Kidney epithelial cell (primary cell): ENCODE measurements around the gene PCNT. TPM values are rescaled to one million over a fixed set of nuclear protein-coding genes. Genes with fewer than 3 reads are reported as not detected.

Experiments
- DNase-seq: peaks from one replicate; pipeline ENCODE4 v3.0.0-alpha.2; 2010; ENCODE audit warnings: low read depth
- H3K27me3 ChIP-seq: 2 replicates; pipeline ENCODE4 v1.6.0; 2011; ENCODE audit warnings: low read length; ENCODE audit not compliant: control insufficient read depth, insufficient read depth
- H3K36me3 ChIP-seq: 2 replicates; pipeline ENCODE4 v1.5.1; 2011; ENCODE audit warnings: low read length; ENCODE audit not compliant: control insufficient read depth, insufficient read depth
- H3K4me3 ChIP-seq: 2 replicates; pipeline ENCODE4 v1.5.1; 2011; ENCODE audit warnings: low read depth, mild to moderate bottlenecking, control low read depth, low read length
- total RNA-seq: library from RNA; depleted of rRNA; stranded (reverse); fragments of >200 nt; gene quantifications from 2 replicates; pipeline ENCODE4 v1.2.3, GENCODE V29; 2015
- TF ChIP-seq, protein P1 (sequence below): IDR thresholded peaks from 2 replicates; pipeline ENCODE4 v1.5.1; 2011; ENCODE audit warnings: mild to moderate bottlenecking, moderate library complexity, low read length, control low read depth, inconsistent platforms; ENCODE audit not compliant: insufficient read depth, poor library complexity, severe bottlenecking

Gene PCNT
- total RNA-seq, 1 donor from 2014 or later = 22.2 TPM

DNA sequence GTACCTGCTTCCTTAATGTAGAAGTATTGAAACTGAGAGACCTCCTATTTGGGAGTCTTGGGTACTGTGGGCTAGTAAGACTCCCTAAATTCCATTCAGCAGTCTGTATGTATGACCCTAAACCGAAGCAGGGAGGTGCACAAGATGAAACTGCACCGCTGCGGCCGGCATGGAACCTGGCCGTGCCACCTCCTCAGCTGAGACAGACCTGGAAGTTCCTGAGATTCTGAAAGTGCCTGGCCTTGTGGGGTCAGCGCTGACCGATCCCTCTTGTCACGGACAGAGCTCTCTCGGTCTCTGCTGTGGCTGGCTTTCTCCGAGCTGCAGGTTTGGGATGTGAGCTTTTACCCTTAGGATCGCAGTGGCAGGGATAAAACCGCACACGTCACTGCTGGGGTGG is 27.0 kb downstream of the PCNT start:
- TF ChIP-seq, protein P1, sequence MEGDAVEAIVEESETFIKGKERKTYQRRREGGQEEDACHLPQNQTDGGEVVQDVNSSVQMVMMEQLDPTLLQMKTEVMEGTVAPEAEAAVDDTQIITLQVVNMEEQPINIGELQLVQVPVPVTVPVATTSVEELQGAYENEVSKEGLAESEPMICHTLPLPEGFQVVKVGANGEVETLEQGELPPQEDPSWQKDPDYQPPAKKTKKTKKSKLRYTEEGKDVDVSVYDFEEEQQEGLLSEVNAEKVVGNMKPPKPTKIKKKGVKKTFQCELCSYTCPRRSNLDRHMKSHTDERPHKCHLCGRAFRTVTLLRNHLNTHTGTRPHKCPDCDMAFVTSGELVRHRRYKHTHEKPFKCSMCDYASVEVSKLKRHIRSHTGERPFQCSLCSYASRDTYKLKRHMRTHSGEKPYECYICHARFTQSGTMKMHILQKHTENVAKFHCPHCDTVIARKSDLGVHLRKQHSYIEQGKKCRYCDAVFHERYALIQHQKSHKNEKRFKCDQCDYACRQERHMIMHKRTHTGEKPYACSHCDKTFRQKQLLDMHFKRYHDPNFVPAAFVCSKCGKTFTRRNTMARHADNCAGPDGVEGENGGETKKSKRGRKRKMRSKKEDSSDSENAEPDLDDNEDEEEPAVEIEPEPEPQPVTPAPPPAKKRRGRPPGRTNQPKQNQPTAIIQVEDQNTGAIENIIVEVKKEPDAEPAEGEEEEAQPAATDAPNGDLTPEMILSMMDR = no peak
- no peak for DNase-seq
- H3K4me3 ChIP-seq = no peak overlapping the region
- H3K36me3 ChIP-seq = peaks cover 3% of the 10 kb centered on the region
- no peaks in the 10 kb centered on the region for H3K27me3 ChIP-seq

DNA sequence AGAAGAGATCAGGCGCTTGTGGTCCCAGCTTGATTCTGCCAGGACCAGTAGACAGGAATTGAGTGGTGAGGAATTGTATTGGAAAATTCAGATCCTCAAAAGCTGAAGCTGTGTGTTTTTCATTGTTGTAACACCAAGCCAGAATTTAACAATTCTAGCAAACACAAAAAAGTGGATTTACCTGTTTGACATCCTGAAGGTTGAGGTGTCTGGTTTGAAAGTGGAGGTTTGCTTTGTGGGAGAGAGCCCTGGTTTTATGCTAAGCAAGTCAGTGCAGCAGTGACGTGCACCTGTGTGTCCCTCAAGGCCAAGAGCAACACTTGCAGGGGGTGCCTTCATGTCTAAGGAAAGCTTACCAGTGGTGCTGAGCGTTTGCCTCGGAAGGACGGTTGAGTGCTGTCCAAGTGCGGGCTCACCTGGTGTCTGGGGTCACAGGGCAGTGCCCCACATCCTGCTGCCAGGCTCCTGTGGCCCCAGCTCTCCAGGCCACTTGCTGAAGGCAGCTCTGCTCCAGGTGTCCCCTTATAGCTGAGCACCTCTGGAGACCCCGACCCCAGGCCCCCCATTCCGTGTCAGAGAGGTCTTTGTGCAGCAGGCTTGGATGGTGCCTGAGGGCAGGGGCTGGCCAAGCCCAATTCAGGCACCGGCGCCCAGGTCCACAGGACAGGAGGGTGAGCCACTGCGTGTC is 27.7 kb downstream of the PCNT start:
- Histone ChIP-seq H3K4me3 (no peak overlapping the region), H3K36me3 (peaks cover 5% of the 10 kb centered on the region), H3K27me3 (no peaks in the 10 kb centered on the region)
- DNase-seq = no peak
- TF ChIP-seq, protein P1 = no peak

DNA sequence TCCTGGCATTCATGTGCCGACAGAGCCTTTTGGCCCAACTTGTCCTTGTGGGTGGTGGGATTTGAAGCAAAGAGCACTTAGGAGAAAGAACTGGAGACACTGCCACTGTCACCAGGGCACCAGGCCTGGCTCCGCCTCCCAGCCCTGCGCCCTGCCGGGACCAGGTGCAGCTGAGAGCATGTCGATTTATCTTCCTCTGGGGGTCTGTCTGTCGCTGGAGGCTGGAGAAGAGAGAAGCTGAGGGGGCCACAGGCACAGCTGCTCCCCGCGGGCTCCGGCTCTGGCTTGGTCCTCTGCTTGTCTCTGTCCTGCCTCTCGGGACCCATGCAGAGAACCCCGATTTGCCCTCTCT is 28.2 kb downstream of the PCNT start:
- H3K4me3 ChIP-seq = no peak overlapping the region
- H3K27me3 ChIP-seq = no peaks in the 10 kb centered on the region
- peaks cover 5% of the 10 kb centered on the region for H3K36me3 ChIP-seq
- DNase-seq = no peak
- TF ChIP-seq, protein P1 = no peak

DNA sequence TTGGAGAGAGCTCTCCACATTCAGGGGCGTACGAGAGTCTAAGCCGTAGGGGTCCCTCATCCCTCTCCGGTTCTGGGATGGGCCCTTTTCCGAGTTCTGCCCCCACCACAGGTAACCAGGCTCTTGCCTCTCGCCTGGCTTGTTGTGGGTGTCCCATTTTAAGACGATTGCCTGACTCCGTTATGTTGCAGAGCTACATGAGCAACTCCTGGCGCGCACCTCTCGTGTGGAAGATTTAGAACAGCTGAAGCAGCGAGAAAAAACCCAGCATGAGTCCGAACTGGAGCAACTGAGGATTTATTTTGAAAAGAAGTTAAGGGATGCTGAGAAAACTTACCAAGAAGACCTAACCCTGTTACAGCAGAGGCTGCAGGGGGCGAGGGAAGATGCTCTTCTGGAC is 29.0 kb downstream of the PCNT start:
- Histone ChIP-seq H3K4me3 (no peak overlapping the region), H3K36me3 (peaks cover 5% of the 10 kb centered on the region), H3K27me3 (no peaks in the 10 kb centered on the region)
- DNase-seq = no peak
- TF ChIP-seq, protein P1 = no peak

DNA sequence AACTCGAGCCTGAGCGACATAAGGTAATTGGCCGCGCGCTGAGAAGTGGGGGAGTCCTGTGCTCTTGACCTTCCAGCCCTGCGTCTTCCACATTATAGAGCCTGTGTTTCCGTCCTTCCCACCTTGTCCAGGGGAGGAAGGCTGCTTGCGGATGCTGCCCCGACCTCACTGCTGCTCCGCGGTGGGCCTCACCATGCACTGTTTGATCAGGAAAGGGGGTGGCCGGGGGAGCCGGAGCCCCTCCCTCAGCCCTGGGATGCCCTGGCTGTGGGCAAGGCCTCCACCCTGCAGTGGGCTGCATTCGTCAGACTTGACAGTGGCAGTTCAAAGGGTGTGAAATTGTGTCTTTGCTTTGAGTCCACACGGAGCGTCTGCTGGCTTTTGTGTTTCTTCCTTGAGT is 30.1 kb downstream of the PCNT start:
- H3K27me3 ChIP-seq = no peaks in the 10 kb centered on the region
- TF ChIP-seq, protein P1 = no peak
- no peak for DNase-seq
- no peak overlapping the region for H3K4me3 ChIP-seq
- peaks cover 5% of the 10 kb centered on the region for H3K36me3 ChIP-seq

DNA sequence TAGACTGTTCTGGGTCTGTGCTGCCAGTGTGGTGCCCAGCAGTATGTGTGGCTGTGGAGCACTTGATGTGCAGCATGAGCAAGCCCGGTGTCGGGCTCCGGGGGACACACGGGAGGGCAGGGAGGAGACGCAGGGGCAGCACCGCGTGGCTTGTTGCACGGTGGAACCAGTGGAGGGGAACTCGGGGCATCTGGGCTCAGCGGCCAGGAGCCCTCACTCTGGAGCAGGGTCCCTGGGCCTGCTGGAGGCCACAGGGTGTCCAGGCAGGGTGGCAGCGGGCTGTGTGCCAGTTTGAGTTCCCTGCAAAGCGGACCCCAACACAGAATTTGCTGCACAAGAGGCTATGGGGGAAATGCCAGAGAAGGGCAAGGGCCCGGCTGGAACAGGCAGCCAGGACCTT is 30.6 kb downstream of the PCNT start:
- peaks cover 5% of the 10 kb centered on the region for H3K36me3 ChIP-seq
- TF ChIP-seq, protein P1 = no peak

More for the DNA sequence above, 30.6 kb downstream of the PCNT start:
- no peak for DNase-seq
- Histone ChIP-seq H3K27me3 (no peaks in the 10 kb centered on the region), H3K4me3 (no peak overlapping the region)
